HG03095 (cell line): ENCODE data around the gene ARL11.
"Not testable (repeated sequence)": the region's sequence is repeated elsewhere in the genome, so short reads cannot be mapped to it uniquely, and the experiment has no call there.

Experiments used
- ATAC-seq: cut with Tn5 transposase; IDR thresholded peaks from one replicate; pipeline ENCODE4 v1.9.1; 2021; ENCODE audit warnings: moderate library complexity; ENCODE audit not compliant: unreplicated experiment

The ARL11 gene

DNA sequence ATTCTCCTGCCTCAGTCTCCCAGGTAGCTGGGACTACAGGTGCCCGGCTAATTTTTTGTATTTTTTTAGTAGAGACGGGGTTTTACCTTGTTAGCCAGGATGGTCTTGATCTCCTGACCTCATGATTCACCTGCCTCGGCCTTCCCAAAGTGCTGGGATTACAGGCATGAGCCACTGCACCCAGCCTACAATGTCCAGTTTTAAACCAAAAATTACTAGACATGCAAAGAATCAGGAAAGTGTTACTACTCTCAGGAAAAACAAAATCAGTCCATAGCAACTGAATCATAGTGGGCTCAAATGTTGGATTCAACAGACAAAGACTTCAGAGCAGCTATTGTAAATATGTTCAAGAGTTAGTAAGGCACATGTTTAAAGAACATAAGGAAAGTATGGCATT lies 16.3 kb upstream of the ARL11 start:
- not testable (repeated sequence) for ATAC-seq

DNA sequence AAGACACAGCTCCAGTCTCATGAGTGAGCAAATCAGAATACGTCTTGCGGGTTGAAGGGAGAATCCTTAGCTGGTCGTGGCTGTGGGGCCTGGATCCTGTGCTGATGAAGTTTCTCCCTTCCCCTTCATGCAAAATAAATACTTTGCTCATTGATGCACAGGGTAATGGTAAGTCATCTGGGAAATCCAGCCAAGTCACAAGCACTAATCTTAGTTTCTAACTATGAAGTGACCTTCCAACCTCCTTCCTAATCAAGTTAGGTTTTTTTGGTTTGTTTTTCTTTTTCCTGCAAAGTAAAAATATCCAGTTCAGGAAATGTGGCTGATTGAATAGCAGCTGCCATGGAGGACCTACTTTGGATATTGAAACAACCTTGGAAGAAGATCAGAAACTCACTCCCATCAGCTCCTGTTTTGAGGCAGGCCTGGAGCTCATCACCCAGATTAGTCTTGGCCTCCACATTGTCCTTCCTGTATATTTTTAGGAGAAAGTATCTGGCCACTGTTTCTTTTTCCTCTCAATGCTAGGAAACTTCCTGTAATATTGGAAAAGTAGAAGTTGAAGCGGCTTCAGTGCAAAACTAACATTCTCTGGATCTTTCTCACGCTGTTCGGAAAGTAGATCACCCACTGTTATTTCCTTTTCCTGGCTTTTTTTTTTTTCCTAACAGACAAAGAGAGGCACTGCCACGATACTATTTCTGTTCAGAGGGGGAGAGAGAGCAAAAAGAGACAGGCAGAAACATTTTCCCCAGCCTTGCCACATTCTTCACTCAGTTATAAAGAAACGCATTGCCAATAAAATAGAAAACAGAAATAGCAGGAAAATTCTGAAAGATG lies 12.3 kb upstream of the ARL11 start:
- ATAC-seq, result no peak

DNA sequence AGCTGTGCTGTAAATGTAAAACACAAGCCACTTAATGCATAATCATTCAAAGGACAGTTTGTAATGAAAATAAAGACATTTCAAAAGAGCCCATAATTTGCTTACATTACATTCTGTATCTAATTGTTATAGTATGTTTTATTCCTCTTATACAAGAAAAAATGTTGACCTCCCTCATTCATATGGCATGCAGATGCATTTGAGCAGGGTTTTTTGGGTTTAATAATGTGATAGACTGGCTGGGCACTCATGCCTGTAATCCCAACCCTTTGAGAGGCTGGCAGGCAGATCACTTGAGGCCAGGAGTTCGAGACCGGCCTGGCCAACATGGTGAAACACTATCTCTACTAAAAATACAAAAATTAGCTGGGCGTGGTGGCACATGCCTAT lies 11.6 kb upstream of the ARL11 start:
- no peak for ATAC-seq

DNA sequence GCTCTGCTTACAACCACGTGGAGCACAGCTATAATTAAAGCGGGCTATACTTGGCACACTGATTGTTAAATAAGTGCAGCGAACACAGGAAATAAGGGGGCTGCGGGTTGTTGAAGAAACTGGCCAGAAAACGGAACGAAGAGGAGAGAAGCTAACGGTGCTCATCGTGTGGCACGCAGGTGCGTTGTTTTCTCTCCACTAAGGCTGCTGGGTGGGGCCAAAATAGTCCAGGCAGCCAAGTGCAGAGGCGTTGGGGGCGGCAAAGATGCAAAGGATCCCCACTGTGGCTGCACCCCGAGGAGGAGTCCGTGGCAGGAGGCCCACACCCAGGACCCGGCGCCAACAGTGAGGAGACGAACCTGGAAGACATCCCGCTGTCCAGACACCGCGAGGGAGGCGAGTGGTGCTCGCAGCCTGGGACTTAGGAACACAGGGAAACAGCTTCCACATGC lies 8.1 kb upstream of the ARL11 start:
- peak; percentile 86 for ATAC-seq

DNA sequence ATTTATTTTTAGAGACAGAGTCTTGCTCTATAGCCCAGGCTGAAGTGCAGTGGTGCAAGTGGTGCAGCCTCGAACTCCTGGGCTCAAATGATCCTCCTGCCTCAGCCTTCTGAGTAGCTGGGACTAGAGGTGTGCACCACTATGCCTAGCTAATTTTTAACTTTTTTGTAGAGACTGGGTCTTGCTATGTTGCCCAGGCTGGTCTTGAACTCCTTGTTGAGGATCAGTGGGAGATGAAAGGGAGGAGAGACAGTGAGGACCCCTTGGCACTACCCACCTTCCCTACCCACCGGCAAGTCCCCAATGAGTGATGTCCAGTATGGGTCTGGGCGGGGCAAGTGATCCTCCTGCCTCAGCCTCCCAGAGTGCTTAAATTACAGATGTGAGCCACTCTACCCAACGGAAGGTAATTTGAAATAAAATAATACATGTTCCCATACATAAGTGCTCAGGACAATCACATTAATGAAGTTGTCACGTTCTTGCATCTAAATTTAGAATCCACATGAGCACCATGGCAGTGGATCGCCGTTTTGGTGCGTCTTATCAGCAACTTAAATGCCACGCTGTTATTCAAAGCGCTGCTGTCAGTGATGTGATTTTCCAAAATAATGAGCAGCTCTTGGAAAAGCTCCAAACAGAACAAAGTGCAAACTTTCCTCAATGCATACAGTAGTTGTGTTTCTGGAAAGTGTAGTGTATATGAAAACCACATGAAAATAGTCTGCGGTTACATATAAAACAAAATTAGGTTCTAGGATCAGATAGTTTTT lies 5.9 kb upstream of the ARL11 start:
- no peak for ATAC-seq

DNA sequence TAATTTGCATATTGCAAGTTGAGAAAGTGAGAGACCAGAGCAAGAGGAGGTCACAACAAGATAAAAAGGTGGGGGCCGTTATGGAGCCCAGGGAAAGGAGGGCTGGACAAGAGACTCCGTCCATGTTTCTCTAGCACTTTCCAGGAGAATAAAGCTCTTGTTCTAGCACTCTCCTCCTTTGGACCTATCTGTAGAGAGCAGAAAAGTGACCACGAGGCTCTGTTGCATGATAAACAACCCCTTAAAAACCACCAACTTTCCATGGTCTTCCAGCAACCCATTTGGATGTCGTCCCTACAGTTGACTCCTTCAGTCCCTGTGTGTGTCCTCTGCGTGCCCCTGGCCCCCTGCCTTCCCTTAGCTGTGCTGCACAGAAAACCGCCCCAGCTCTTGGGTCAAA lies 4.1 kb upstream of the ARL11 start:
- ATAC-seq, result no peak

DNA sequence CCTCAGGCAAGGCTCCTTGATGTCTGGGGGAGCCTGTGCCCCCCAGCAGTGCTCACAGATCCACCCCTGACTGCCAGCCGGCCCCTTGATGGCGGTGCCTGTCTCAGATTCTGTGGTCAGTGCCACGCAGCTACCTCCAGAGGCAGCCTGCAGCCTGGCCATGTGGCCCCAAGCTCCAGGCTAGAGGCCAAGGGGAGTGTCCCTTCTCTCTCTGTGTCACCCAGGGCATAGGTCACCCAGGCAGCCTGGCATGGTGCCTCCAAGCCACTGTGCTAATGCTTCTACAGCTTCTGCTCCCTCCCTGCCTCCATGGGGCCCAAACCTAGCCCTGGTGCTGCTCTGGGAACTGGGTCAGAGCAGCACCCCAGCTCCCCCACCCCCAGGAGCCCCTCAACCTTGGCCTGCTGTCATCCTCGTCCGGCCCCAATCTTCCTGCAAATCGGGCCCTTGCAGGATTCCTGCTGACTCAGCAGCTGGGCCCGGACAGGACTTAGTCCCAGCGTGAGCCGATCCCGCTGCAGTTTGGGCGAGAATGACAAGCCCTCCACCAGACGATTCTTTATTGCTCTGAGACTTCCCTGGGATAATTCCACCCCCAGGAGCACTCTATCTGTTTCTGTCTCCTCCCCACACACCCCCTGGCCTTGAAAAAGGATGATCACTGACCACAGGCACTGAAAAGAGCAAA lies 2.8 kb upstream of the ARL11 start:
- ATAC-seq, result no peak

DNA sequence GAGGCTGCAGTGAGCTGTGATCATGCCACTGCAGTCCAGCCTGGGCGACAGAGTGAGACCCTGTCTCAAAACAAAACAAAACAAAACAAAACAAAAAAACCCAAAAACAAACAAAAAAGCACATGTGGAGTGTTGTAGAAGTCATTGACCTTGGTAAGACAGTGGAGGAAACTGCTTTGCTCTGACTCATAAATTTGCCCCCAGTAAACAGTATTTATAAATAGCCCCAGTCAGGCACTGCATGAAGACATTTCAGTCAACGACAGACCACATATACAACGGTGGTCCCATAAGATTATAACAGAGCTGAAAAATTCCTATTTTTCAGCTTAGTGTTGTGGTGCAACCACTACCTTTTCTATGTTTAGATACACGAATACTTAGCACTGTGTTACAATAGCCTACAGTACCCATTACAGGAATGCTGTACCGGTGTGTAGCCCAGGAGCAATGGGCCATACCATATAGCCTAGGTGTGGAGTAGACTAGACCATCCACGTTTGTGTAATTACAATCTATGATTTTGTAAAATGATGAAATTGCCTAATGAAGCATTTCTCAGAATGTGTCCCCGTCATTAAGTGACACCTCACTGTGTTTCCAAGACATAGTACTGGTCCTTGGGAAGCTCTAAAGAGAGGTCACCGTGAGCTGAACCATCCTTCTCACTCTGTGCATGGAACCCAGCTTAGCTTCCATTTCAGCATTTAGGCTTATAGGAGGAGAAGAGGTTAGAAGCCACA lies 1.1 kb downstream of the ARL11 start:
- ATAC-seq, result no peak

DNA sequence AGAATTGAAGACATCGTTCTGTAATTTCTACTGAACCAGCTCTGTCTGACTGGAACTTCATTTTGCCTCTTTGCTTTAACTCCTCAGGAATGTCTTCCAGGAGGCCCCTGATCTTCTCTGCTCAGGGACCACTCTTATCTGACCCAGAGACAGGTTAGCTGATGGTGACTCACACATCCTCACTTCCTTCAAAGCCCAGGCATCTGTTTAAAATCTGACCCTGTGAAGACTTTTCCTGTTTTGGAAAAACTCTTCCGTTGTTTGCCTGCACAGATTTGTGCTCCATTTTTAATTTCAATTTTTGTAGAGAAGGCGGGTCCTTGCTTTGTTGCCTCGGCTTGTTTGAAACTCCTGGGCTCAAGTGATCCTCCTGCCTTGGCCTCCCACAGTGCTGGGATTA lies 1.6 kb downstream of the ARL11 start:
- ATAC-seq, result no peak

DNA sequence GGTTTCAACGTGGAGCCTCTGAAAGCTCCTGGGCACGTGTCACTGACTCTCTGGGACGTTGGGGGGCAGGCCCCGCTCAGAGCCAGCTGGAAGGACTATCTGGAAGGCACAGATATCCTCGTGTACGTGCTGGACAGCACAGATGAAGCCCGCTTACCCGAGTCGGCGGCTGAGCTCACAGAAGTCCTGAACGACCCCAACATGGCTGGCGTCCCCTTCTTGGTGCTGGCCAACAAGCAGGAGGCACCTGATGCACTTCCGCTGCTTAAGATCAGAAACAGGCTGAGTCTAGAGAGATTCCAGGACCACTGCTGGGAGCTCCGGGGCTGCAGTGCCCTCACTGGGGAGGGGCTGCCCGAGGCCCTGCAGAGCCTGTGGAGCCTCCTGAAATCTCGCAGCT lies 2.3 kb downstream of the ARL11 start:
- ATAC-seq, result no peak

DNA sequence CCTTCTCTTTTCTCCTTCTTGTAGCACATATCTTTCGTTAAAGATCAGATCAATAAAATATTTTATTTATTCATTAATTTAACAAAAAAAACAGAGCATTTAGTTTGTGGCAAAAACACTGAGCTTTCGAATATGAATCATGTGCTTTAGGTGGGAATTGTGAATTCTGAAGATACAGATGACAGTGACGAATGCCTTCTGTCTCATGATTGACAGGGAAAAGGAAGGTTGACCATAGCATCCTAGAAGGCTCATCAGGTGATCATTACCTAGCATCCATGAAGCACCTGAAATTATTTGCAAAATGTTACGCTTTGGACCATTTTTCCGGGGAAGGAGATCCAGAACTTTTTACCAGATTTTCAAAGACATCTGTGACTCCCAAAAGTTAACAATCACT lies 3.8 kb downstream of the ARL11 start:
- ATAC-seq, result no peak

DNA sequence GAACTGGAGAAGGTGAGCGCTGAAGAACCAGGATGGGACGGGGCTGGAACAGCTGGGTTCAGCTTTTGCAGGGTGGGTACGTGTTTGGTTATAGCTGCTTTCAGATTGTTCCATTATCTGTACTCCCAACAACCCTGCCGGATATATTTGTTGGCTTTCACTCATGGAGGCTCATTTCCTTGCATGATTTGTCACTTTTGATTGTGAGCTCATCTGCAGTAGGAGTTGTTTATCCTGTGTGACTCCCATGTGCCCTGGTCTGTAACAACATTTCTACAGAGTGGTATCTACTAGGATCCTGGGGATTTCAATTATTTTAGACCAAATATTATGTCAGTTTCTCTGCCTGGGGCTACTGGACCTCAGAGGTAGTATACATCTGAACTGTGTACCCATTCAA lies 5.4 kb downstream of the ARL11 start:
- ATAC-seq, result no peak

DNA sequence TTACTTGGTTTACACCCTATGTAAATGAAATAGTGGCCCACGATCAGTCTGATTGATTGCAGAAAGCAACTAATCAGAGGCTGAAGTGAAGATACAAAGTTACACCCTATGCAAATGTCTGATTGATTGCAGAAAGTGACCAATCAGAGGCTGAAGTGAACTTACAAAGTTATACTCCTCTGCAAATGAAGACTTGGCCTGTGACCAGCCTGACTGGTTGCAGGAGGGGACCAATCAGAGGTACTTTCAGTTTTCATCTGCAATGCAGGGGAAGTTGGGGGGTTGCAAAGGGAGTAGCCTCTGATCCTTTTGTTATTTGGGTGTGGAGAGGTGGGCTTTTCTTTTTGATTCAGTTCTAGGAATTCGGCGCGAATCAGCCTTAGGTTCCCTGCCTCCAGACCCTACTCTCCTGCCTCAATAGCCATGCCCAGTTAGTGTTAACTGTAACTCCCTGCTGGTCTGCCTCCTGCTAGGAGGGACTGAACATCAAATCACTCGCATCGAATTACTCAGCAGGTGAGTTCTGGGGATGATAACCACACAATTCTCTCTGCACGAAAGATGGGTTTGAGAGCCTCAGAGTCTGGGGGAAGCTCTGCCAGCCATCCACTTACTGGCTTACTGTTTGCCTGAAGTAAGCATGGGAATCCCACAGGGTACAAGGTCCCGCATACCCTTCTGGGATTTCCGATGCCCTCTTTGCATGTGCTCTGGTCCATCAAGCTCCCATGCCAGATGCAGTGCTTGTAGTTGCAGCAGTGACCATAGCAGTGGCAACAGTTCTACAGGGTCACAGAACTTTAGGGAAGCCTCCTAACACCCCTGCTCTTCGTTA lies 7.5 kb downstream of the ARL11 start:
- ATAC-seq, result no peak

DNA sequence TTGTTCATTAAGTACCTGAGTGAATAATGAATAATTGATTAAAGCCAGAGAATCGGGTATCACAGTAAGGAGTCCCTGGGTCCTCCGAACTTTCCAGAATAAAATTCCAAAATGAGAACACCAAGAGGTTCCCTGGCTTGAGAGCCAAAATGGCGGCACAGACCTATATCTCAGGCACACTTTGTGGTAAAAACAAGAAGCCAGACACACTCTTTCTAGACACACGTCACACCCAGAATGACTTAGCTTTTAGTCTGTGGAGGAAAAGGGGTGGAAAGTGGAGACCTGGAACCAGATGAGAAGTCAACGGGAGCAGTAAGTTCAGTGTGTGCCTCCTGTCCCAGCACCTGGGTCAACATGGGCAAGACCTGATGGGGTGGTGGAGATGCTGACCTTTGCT lies 8.4 kb downstream of the ARL11 start:
- no peak for ATAC-seq

DNA sequence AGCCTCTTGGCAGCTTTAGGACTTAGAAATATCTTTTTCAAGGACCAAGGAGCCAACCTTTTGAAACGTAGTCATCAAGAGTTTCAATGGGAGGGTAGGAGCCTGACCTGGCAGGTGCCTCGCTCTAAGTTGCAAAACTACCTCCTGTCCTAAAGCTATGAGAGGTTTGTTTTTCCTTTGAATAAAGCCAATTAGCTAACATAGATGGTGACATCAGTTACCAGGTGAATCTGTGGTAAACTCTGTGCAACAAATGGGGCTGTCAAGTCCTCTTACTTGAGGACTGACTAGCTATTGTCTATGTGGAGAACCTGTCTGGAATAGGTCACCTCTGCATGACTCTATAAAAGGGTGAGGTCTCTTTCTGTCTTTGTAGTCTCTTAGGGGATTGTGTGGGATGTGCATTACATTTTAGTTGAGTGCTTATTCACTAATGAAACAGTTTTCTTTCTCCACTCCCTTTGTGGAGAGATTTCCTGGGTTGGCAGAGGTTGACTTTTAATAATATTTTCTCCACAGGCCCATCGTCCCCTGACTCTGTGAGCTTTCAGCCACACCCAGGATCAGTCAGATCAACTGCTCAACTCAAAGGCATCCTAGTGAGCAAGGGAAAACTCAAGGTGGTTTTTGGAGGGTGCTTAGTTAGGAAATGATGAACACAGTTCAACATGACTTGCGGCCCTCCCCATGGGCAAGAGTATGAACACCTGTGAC lies 9.9 kb downstream of the ARL11 start:
- no peak for ATAC-seq

DNA sequence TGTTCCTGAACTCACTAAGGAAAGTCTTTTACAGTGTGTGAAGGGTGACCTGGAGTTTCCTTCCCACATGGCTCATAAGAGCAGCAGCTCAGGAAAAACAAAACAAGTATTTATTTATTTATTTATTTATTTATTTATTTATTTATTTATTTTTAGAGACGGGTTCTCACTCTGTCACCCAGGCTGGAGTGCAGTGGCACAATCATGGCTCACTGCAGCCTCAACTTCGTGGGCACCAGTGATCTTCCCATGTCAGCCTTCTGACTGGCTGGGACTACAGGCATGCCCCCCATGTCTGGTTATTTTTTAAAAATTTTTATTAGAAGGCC lies 10.4 kb downstream of the ARL11 start:
- no peak for ATAC-seq

DNA sequence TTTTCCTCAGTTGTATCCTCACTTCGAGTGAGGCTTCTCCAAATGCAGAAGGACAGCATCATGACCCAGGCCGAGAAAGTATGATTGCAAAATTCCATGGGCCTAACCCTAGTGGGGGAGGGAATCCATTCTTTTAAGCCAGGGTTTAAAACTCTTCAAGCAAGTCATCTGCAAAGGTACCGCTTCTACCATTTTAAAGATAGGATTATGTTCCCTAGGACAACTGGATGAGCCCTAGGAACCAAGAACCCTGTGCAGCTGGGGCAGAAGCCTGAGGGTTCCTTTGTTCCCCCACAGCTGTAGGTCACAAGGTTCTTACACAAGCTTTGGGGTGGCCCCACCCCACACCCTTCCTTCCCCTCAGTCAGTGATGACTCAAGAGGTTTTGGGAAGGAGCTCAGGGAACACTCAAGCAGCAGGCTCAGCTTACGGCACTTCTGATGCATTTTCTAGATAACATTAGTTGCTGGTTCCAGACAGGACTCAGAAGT lies 13.5 kb downstream of the ARL11 start:
- ATAC-seq, result no peak

DNA sequence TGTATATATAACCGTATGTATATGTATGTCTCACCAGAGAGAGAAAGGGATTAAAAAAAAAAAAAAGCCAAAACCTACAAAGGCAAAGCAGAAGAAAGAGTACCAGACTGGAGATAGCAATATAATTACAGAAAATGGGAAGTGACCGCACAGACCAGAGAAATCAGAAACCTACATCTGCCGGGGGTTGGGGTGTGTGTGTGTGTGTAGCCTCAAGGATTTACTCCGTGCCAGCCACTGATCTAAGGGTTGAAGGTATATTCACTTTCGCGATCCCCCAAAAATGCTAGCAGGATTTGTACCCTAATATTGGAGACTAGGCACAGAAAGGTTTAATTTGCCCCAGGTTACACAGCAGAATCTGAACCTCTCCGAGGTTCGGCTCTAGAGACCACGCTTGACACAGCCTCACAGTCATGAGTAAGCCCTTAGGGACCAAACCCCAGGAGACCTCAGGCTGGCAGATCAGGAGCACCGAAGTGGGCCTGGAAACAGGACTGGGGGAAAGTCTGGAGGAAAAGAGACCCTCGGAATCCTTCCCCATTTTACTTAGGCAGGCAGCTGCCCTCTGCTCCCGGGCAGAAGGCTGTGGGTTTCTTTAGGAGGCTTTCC lies 14.8 kb downstream of the ARL11 start:
- ATAC-seq, result no peak

DNA sequence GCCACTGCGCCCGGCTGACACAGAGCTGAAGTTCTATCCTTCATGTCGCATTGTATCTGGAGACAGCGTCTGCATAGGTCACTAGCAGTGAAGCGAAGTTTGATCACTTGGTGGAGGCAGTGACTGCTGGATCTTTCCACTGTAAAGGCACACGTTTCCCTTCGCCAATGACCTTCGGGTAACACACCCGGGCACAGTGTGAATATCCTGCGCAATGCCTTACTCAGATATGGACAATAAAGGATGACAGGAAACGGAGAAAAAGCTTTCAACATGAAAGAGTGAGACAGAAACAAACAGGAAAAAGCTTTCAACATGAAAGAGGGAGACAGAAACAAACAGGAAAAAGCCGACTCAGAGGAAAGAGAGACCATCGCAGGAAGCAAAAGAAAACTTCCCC lies 17.1 kb downstream of the ARL11 start:
- ATAC-seq, result no peak
